HEK293 (cell line): ENCODE measurements around the gene CATSPERD.

ENCODE experiments used
- CTCF ChIA-PET: fragments of 350-600 bp; formaldehyde crosslinking; extraction: SDS; loops from one replicate; lab custom pipeline; 2021; ENCODE audit warnings: antibody characterized with exemption; lab: Yijun Ruan, JAX
- POLR2A ChIA-PET: fragments of 300-600 bp; formaldehyde crosslinking; extraction: SDS; loops from one replicate; lab custom pipeline; 2020; ENCODE audit warnings: antibody characterized with exemption, inconsistent platforms; lab: Yijun Ruan, JAX
- H3K27ac ChIP-seq: fragments of 200-500 bp; sonication (Bioruptor generic); 2 replicates; pipeline ENCODE4 v1.5.1; 2014; ENCODE audit warnings: low read depth, low read length, control low read depth, inconsistent platforms; ENCODE audit errors: extremely low read depth
- H3K36me3 ChIP-seq, 2 experiments: fragments of 200-500 bp in 1 of 2; sonication (Bioruptor generic) in 1 of 2; 1 replicate in 1 of 2; 2 replicates in 1 of 2; pipeline ENCODE4 v1.5.1; 2014 to 2017; ENCODE audit warnings: inconsistent platforms in 2 of 2, low read length in 2 of 2; ENCODE audit not compliant: control insufficient read depth in 2 of 2, insufficient read depth in 1 of 2
- H3K4me1 ChIP-seq: fragments of 200-500 bp; sonication (Bioruptor generic); 2 replicates; pipeline ENCODE4 v1.5.1; 2014; ENCODE audit warnings: mild to moderate bottlenecking, low read length, inconsistent platforms; ENCODE audit not compliant: control insufficient read depth, insufficient read depth
- H3K4me3 ChIP-seq: 2 replicates; pipeline ENCODE4 v1.5.1; 2011; ENCODE audit warnings: low read depth, mild to moderate bottlenecking, control low read depth, low read length, moderate library complexity
- H3K9me3 ChIP-seq: fragments of 200-500 bp; sonication (Bioruptor generic); 2 replicates; pipeline ENCODE4 v1.5.1; 2014; ENCODE audit warnings: low read depth, low read length, inconsistent platforms; ENCODE audit not compliant: control insufficient read depth, insufficient read depth
- FEZF1 ChIP-seq: fragments of 450-650 bp; formaldehyde crosslinking; IDR thresholded peaks from 2 replicates; pipeline ENCODE4 v1.5.1; 2016; ENCODE audit warnings: missing biosample characterization, missing genetic modification characterization
- MZF1 ChIP-seq: fragments of 450-650 bp; formaldehyde crosslinking; IDR thresholded peaks from 2 replicates; pipeline ENCODE4 v1.5.1; 2017; ENCODE audit warnings: missing biosample characterization, missing genetic modification characterization, borderline replicate concordance
- OSR2 ChIP-seq: fragments of 450-650 bp; formaldehyde crosslinking; IDR thresholded peaks from 2 replicates; pipeline ENCODE4 v1.5.1; 2016; ENCODE audit warnings: missing biosample characterization, missing genetic modification characterization
- PRDM6 ChIP-seq: fragments of 450-650 bp; formaldehyde crosslinking; IDR thresholded peaks from 2 replicates; pipeline ENCODE4 v1.5.1; 2017; ENCODE audit warnings: missing biosample characterization, missing genetic modification characterization
- SCRT2 ChIP-seq: fragments of 450-650 bp; formaldehyde crosslinking; IDR thresholded peaks from 2 replicates; pipeline ENCODE4 v1.5.1; 2016; ENCODE audit warnings: missing biosample characterization, missing genetic modification characterization
- SP2 ChIP-seq: fragments of 450-650 bp; formaldehyde crosslinking; IDR thresholded peaks from 2 replicates; pipeline ENCODE4 v1.5.1; 2016; ENCODE audit warnings: missing biosample characterization, missing genetic modification characterization
- TSHZ1 ChIP-seq: fragments of 450-650 bp; formaldehyde crosslinking; IDR thresholded peaks from 2 replicates; pipeline ENCODE4 v1.5.1; 2016; ENCODE audit warnings: missing biosample characterization, missing genetic modification characterization, borderline replicate concordance
- WT1 ChIP-seq: fragments of 450-650 bp; formaldehyde crosslinking; IDR thresholded peaks from 2 replicates; pipeline ENCODE4 v1.5.1; 2016; ENCODE audit warnings: missing biosample characterization, missing genetic modification characterization
- ZFP37 ChIP-seq: fragments of 450-650 bp; formaldehyde crosslinking; IDR thresholded peaks from 2 replicates; pipeline ENCODE4 v1.5.1; 2016; ENCODE audit warnings: missing biosample characterization, missing genetic modification characterization
- ZFP69B ChIP-seq: fragments of 450-650 bp; formaldehyde crosslinking; IDR thresholded peaks from 2 replicates; pipeline ENCODE4 v1.5.1; 2016; ENCODE audit warnings: missing biosample characterization, missing genetic modification characterization
- ZIC2 ChIP-seq: fragments of 450-650 bp; formaldehyde crosslinking; IDR thresholded peaks from 2 replicates; pipeline ENCODE4 v1.5.1; 2016; ENCODE audit warnings: missing biosample characterization, missing genetic modification characterization
- ZNF112 ChIP-seq: fragments of 450-650 bp; formaldehyde crosslinking; IDR thresholded peaks from 2 replicates; pipeline ENCODE4 v1.5.0; 2017; ENCODE audit warnings: missing biosample characterization, missing genetic modification characterization
- ZNF121 ChIP-seq: fragments of 450-650 bp; formaldehyde crosslinking; IDR thresholded peaks from 2 replicates; pipeline ENCODE4 v1.5.1; 2016; ENCODE audit warnings: missing biosample characterization, missing genetic modification characterization
- ZNF155 ChIP-seq: fragments of 450-650 bp; formaldehyde crosslinking; IDR thresholded peaks from 2 replicates; pipeline ENCODE4 v1.5.1; 2016; ENCODE audit warnings: missing biosample characterization, missing genetic modification characterization
- ZNF175 ChIP-seq: fragments of 450-650 bp; formaldehyde crosslinking; IDR thresholded peaks from 2 replicates; pipeline ENCODE4 v1.5.1; 2016; ENCODE audit warnings: missing biosample characterization, missing genetic modification characterization
- ZNF221 ChIP-seq: fragments of 450-650 bp; formaldehyde crosslinking; IDR thresholded peaks from 2 replicates; pipeline ENCODE4 v1.5.1; 2017; ENCODE audit warnings: missing biosample characterization, missing genetic modification characterization, borderline replicate concordance
- ZNF23 ChIP-seq: fragments of 450-650 bp; formaldehyde crosslinking; IDR thresholded peaks from 2 replicates; pipeline ENCODE4 v1.5.1; 2016; ENCODE audit warnings: missing biosample characterization, missing genetic modification characterization, borderline replicate concordance
- ZNF266 ChIP-seq: fragments of 450-650 bp; formaldehyde crosslinking; IDR thresholded peaks from 2 replicates; pipeline ENCODE4 v1.5.1; 2016; ENCODE audit warnings: missing biosample characterization, missing genetic modification characterization, low read depth
- ZNF404 ChIP-seq: fragments of 450-650 bp; formaldehyde crosslinking; IDR thresholded peaks from 2 replicates; pipeline ENCODE4 v1.5.1; 2017; ENCODE audit warnings: missing biosample characterization, missing genetic modification characterization
- ZNF426 ChIP-seq: fragments of 450-650 bp; formaldehyde crosslinking; IDR thresholded peaks from 2 replicates; pipeline ENCODE4 v1.5.1; 2017; ENCODE audit warnings: missing biosample characterization, missing genetic modification characterization, mild to moderate bottlenecking, inconsistent platforms, moderate library complexity
- ZNF558 ChIP-seq: fragments of 450-650 bp; formaldehyde crosslinking; IDR thresholded peaks from 2 replicates; pipeline ENCODE4 v1.5.1; 2016; ENCODE audit warnings: missing biosample characterization, missing genetic modification characterization
- ZNF624 ChIP-seq: fragments of 450-650 bp; formaldehyde crosslinking; IDR thresholded peaks from 2 replicates; pipeline ENCODE4 v1.5.1; 2017; ENCODE audit warnings: missing biosample characterization, missing genetic modification characterization
- ZNF626 ChIP-seq: fragments of 450-650 bp; sonication (Bioruptor Pico); formaldehyde crosslinking; IDR thresholded peaks from 2 replicates; pipeline ENCODE4 v1.5.1; 2018; ENCODE audit warnings: missing biosample characterization, missing genetic modification characterization, inconsistent platforms
- ZNF664 ChIP-seq: fragments of 450-650 bp; formaldehyde crosslinking; IDR thresholded peaks from 2 replicates; pipeline ENCODE4 v1.5.1; 2016; ENCODE audit warnings: missing biosample characterization, missing genetic modification characterization
- ZNF76 ChIP-seq: fragments of 450-650 bp; formaldehyde crosslinking; IDR thresholded peaks from 2 replicates; pipeline ENCODE4; 2016; ENCODE audit warnings: low read depth, missing biosample characterization, missing genetic modification characterization, borderline replicate concordance
- ZNF785 ChIP-seq: fragments of 450-650 bp; formaldehyde crosslinking; IDR thresholded peaks from 2 replicates; pipeline ENCODE4 v1.5.1; 2016; ENCODE audit warnings: missing biosample characterization, missing genetic modification characterization
- ZNF830 ChIP-seq: fragments of 450-650 bp; IDR thresholded peaks from 2 replicates; pipeline ENCODE4 v1.5.0; 2018; ENCODE audit warnings: missing biosample characterization, missing genetic modification characterization, low read depth, mild to moderate bottlenecking, moderate library complexity
- ZSCAN23 ChIP-seq: fragments of 450-650 bp; formaldehyde crosslinking; IDR thresholded peaks from 2 replicates; pipeline ENCODE4 v1.5.1; 2016; ENCODE audit warnings: missing biosample characterization, missing genetic modification characterization
- ZSCAN5A ChIP-seq: fragments of 450-650 bp; formaldehyde crosslinking; IDR thresholded peaks from 2 replicates; pipeline ENCODE4 v1.5.1; 2016; ENCODE audit warnings: missing biosample characterization, missing genetic modification characterization

Gene CATSPERD

GRCh38 chr19:5676772-5677105 is 43.7 kb upstream of the CATSPERD start (continued):
- TF ChIP-seq TSHZ1 (tag by site-specific recombination), result no peak
- no peak for TF ChIP-seq ZNF221
- no peak for TF ChIP-seq ZIC2
- no peak for TF ChIP-seq MZF1 (tag by site-specific recombination)
- TF ChIP-seq ZNF76 (tag by site-specific recombination), result no peak
- TF ChIP-seq, all 188 proteins: peak for 0

- H3K36me3 ChIP-seq, result peaks cover 0 to 9% of the 10 kb centered on the region in 2 experiments; a peak in 2 of 3 replicates
- CTCF ChIA-PET, result interaction anchor here (1.0 kb wide), 2 partner anchors 10 to 16 kb away, joined by 3 read pairs; no protein-coding TSS in a partner anchor
- no peak overlapping the region for H3K27ac ChIP-seq
- H3K4me3 ChIP-seq, result no peak overlapping the region
- TF ChIP-seq ZNF266 (tag by site-specific recombination) (no peak), PRDM6 (tag by site-specific recombination) (no peak), ZNF404 (no peak), ZSCAN23 (tag by site-specific recombination) (no peak), ZNF626 (tag by site-specific recombination) (no peak), ZFP69B (no peak), ZNF121 (tag by site-specific recombination) (no peak), ZNF112 (no peak), ZFP37 (no peak), ZSCAN5A (no peak)
- no peaks in the 10 kb centered on the region for H3K9me3 ChIP-seq
- POLR2A ChIA-PET, result interaction anchor here (1.1 to 4.1 kb wide), 6 partner anchors 9 to 55 kb away, joined by 3 to 24 read pairs (median 6); partner anchors contain the start of genes CATSPERD, LONP1, RPL36 and SAFB
- no peaks in the 10 kb centered on the region for H3K4me1 ChIP-seq
Measured at GRCh38 chr19:5677136-5677535, 43.3 kb upstream of the CATSPERD start.

- Histone ChIP-seq H3K9me3 (no peaks in the 10 kb centered on the region), H3K4me1 (no peaks in the 10 kb centered on the region), H3K4me3 (no peak overlapping the region), H3K27ac (no peak overlapping the region), H3K36me3 (peaks cover 0 to 9% of the 10 kb centered on the region in 2 experiments; a peak in 2 of 3 replicates)
- ChIA-PET CTCF (interaction anchor here (1.0 kb wide), 2 partner anchors 9 to 15 kb away, joined by 3 read pairs; no protein-coding TSS in a partner anchor), POLR2A (interaction anchor here (1.1 to 4.1 kb wide), 4 partner anchors 10 to 55 kb away, joined by 3 to 24 read pairs (median 10); partner anchors contain the start of genes RPL36, SAFB and SAFB2)
- TF ChIP-seq ZNF558 (tag by site-specific recombination) (no peak), ZNF23 (no peak), FEZF1 (tag by site-specific recombination) (no peak), OSR2 (tag by site-specific recombination) (no peak), SP2 (tag by site-specific recombination) (no peak), ZNF624 (no peak), ZNF426 (tag by site-specific recombination) (no peak), ZNF175 (no peak), ZNF830 (tag by site-specific recombination) (no peak), SCRT2 (tag by site-specific recombination) (no peak), WT1 (no peak), ZNF155 (tag by site-specific recombination) (no peak), ZNF785 (tag by site-specific recombination) (no peak), ZNF664 (no peak)
Measured at GRCh38 chr19:5677580-5677979, 42.9 kb upstream of the CATSPERD start.
